Ovary (tissue), 9 donors: ENCODE results near the gene MAK. TPM values are rescaled to one million over a fixed set of nuclear protein-coding genes. Genes with fewer than 3 reads are reported as not detected.

ENCODE experiments used
- DNase-seq, 5 donors: peaks; one replicate each; pipeline ENCODE4 v3.0.0-alpha.2; 2019 to 2020
- H3K27ac ChIP-seq, 2 donors: fragments of 200-600 bp; one replicate each; pipeline versions ENCODE4 v1.5.1 to v1.8.0; 2019 to 2022
- H3K27me3 ChIP-seq: fragments of 200-600 bp; one replicate; pipeline ENCODE4 v1.8.0; 2022
- H3K36me3 ChIP-seq: fragments of 200-600 bp; sonication (generic); one replicate; pipeline ENCODE4 v1.5.1; 2019
- H3K4me1 ChIP-seq: one replicate; pipeline ENCODE4 v1.8.1; 2013; ENCODE audit warnings: mild to moderate bottlenecking, moderate library complexity; ENCODE audit not compliant: insufficient read depth
- H3K4me3 ChIP-seq: fragments of 200-600 bp; sonication (generic); one replicate; pipeline ENCODE4 v1.5.1; 2017
- H3K9me3 ChIP-seq, 2 donors: fragments of 200-600 bp in 1 of 2; sonication (generic) in 1 of 2; one replicate each; pipeline versions ENCODE4 v1.5.1 to v1.8.1; 2013 to 2019; ENCODE audit warnings: mild to moderate bottlenecking in 1 of 2, moderate library complexity in 1 of 2
- CTCF ChIP-seq, 3 donors: fragments of 450-650 bp in 2 of 3; fragments of 200-600 bp in 1 of 3; IDR thresholded peaks; one replicate each; pipeline versions ENCODE4 v1.5.1 to v1.8.0; 2016 to 2022; ENCODE audit warnings: antibody characterized with exemption in 3 of 3, mild to moderate bottlenecking in 1 of 3
- EP300 ChIP-seq: sonication (generic); formaldehyde crosslinking; IDR thresholded peaks from one replicate; pipeline ENCODE4 v1.6.1; 2017; ENCODE audit warnings: antibody characterized with exemption
- POLR2A ChIP-seq: fragments of 450-650 bp; IDR thresholded peaks from one replicate; pipeline ENCODE4 v1.6.1; 2017; ENCODE audit warnings: antibody characterized with exemption, mild to moderate bottlenecking, moderate library complexity
- WGBS, 3 donors: extraction: QIAGEN DNeasy Blood & Tissue Kit in 1 of 3; methylation state at CpG; one replicate each; pipeline versions ENCODE4 v1.1.5 to v1.1.7; 2013 to 2017; 5-methylcytosine and 5-hydroxymethylcytosine counted together
- intact Hi-C, 4 donors: fragments of 100-400 bp; cut with DNase I; formaldehyde crosslinking; loops; one replicate each; pipeline versions ENCODE4 v1.11.0 to v1.15.1; 2022 to 2023
- polyA plus RNA-seq, 2 donors: library from polyadenylated mRNA; stranded (reverse); fragments of 200-250 nt in 1 of 2; fragments of 350-450 nt in 1 of 2; fragmentation: Illumina TruSeq in 1 of 2; extraction: RNeasy Lipid Tissue Mini Kit (QIAGEN cat#74804) in 1 of 2; gene quantifications; one replicate each; pipeline ENCODE4 v1.2.3, GENCODE V29; 2013 to 2014
- total RNA-seq, 7 donors: library from RNA; depleted of rRNA in 2 of 7; stranded (reverse); fragments of >200 nt in 2 of 7; fragmentation: NEBNext Ultra II Directional in 3 of 7; extraction: Animal tissue kit (Norgen Biotek cat#: 25700) in 3 of 7; gene quantifications; one replicate each; pipeline versions ENCODE4 v1.1.0 to v1.2.4, GENCODE V29; 2016 to 2023
- donor health status: DM: no; HTN: no; CAD: no; lungs with moderate emphysema.
- donor health status: DM: no; HTN: no; CAD: no.
- donor health status: Bipolar disorder and iron deficiency.
- donor health status: DM: yes; HTN: yes; CAD: no.
- donor health status: DM: no; HTN: no; CAD: no.
- donor health status: DM: yes; HTN: yes; CAD: no.

Gene MAK
- total and polyA plus RNA-seq, 9 donors, result 0.06 to 4.8 (median 0.25) TPM; not detected in 3

- Histone ChIP-seq H3K36me3 (no peaks in the 10 kb centered on the region), H3K4me3 (no peak overlapping the region)
Measured at GRCh38 chr6:10779076-10779475, 59.3 kb downstream of the MAK start.

GRCh38 chr6:10778230-10778629, 60.1 kb downstream of the MAK start:
- no peak overlapping the region for H3K4me3 ChIP-seq
- no peaks in the 10 kb centered on the region for H3K4me1 ChIP-seq
- H3K27ac ChIP-seq, result no peak overlapping the region
- TF ChIP-seq POLR2A (no peak), CTCF (IDR thresholded peaks at IDR 0.05) (no peak), EP300 (no peak)
- WGBS, 3 donors, result 90 to 95% (median 94%) methylated on average over 3 of the region's 3 CpGs
- H3K9me3 ChIP-seq, result no peaks in the 10 kb centered on the region
- H3K27me3 ChIP-seq, result no peaks in the 10 kb centered on the region
- no peak for DNase-seq
- intact Hi-C loops, result no loop called here
- no peaks in the 10 kb centered on the region for H3K36me3 ChIP-seq

More at GRCh38 chr6:10779076-10779475, 59.3 kb downstream of the MAK start:
- WGBS, 3 donors, result 91 to 94% (median 94%) methylated on average over 8 of the region's 8 CpGs
- intact Hi-C loops, result no loop called here
- Histone ChIP-seq H3K9me3 (no peaks in the 10 kb centered on the region), H3K27me3 (no peaks in the 10 kb centered on the region), H3K4me1 (no peaks in the 10 kb centered on the region), H3K27ac (no peak overlapping the region)
- TF ChIP-seq CTCF (IDR thresholded peaks at IDR 0.05), result no peak
- no peak for TF ChIP-seq POLR2A
- no peak for TF ChIP-seq EP300
- DNase-seq, result no peak

- DNase-seq, result no peak
- Histone ChIP-seq H3K36me3 (no peaks in the 10 kb centered on the region), H3K4me1 (no peaks in the 10 kb centered on the region), H3K4me3 (no peak overlapping the region), H3K27me3 (no peaks in the 10 kb centered on the region), H3K9me3 (no peaks in the 10 kb centered on the region), H3K27ac (no peak overlapping the region)
- intact Hi-C loops, result no loop called here
- TF ChIP-seq EP300 (no peak), POLR2A (no peak), CTCF (IDR thresholded peaks at IDR 0.05) (no peak)
- 71 to 80% (median 74%) methylated on average over 12 of the region's 12 CpGs for WGBS, 3 donors
Measured at GRCh38 chr6:10771371-10771894, 66.9 kb downstream of the MAK start.

GRCh38 chr6:10769419-10769818, 68.9 kb downstream of the MAK start:
- no peak for DNase-seq
- Histone ChIP-seq H3K9me3 (no peaks in the 10 kb centered on the region), H3K27me3 (no peaks in the 10 kb centered on the region), H3K27ac (no peak overlapping the region), H3K4me1 (no peaks in the 10 kb centered on the region), H3K36me3 (no peaks in the 10 kb centered on the region), H3K4me3 (no peak overlapping the region)
- intact Hi-C loops, result no loop called here
- TF ChIP-seq CTCF (IDR thresholded peaks at IDR 0.05), result no peak
- no peak for TF ChIP-seq EP300
- TF ChIP-seq POLR2A, result no peak
- WGBS, 3 donors, result 89 to 90% (median 90%) methylated on average over 3 of the region's 3 CpGs
